ENCODE results near the gene ERAP2. TPM values are rescaled to one million over a fixed set of nuclear protein-coding genes. Genes with fewer than 3 reads are reported as not detected.

ERAP2 gene
- total and polyA plus RNA-seq, 2 of the 13 experiments (the other 11 are each of a cell fraction or from before 2014, with no cell fraction given), result 12.8 to 16.6 TPM

- TF ChIP-seq USF2 (IDR thresholded peaks at IDR 0.05; ENCODE audit: low read depth, low read length) (no peak), USF2 (CRISPR knock-in tag; IDR thresholded peaks at IDR 0.05; ENCODE audit: borderline replicate concordance) (no peak), ZKSCAN5 (CRISPR knock-in tag; IDR thresholded peaks at IDR 0.05) (no peak), ZNF563 (CRISPR knock-in tag; IDR thresholded peaks at IDR 0.05) (no peak), ZBTB2 (CRISPR knock-in tag; IDR thresholded peaks at IDR 0.05; ENCODE audit: low read depth) (no peak), PRDM10 (CRISPR knock-in tag; IDR thresholded peaks at IDR 0.05; ENCODE audit: low read depth) (peak; percentile 89), PBX3 (CRISPR knock-in tag; IDR thresholded peaks at IDR 0.05; ENCODE audit: borderline replicate concordance) (no peak), RNF2 (conservative IDR thresholded peaks at IDR 0.05; ENCODE audit: low read depth) (no peak), RBAK (CRISPR knock-in tag; IDR thresholded peaks at IDR 0.05) (no peak), FOXA1 (IDR thresholded peaks at IDR 0.05) (no peak), FOXA1 (CRISPR knock-in tag; IDR thresholded peaks at IDR 0.05) (peak; percentile 70), PAWR (CRISPR knock-in tag; IDR thresholded peaks at IDR 0.05; ENCODE audit: borderline replicate concordance) (no peak), ZNF33B (CRISPR knock-in tag; IDR thresholded peaks at IDR 0.05) (no peak), EED (CRISPR knock-in tag; IDR thresholded peaks at IDR 0.05) (peak; percentile 51; the same call in 1 of the 2 replicates), ZNF224 (CRISPR knock-in tag; IDR thresholded peaks at IDR 0.05) (0 out of 2 replicates have a peak, but pooled peaks have one; percentile 85), FIP1L1 (IDR thresholded peaks at IDR 0.05; ENCODE audit: borderline replicate concordance, insufficient read depth, low read depth, low read length) (no peak), ZNF513 (CRISPR knock-in tag; conservative IDR thresholded peaks at IDR 0.05) (no peak), PHF5A (CRISPR knock-in tag; IDR thresholded peaks at IDR 0.05; ENCODE audit: low read depth, unreplicated experiment) (no peak), ONECUT2 (CRISPR knock-in tag; IDR thresholded peaks at IDR 0.05) (0 out of 2 replicates have a peak, but pooled peaks have one; percentile 3)
Measured at GRCh38 chr5:96935559-96936430, 59.5 kb downstream of the ERAP2 start, which contains the start of gene LNPEP (continued).

All from HepG2 (cell line).